NCI-H748 treated with DMSO at 0.1 percent for 48 hours (cell line): ENCODE data around the gene CSDE1.

Experiments used
- DNase-seq: peaks from one replicate; lab custom pipeline; 2025; lab: John Stamatoyannopoulos, UW

CSDE1 gene

GRCh38 chr1:114749835-114750234 is 7.9 kb downstream of the CSDE1 start:
- no peak for DNase-seq

- DNase-seq = no peak
These were observed 11.2 kb downstream of the CSDE1 start for GRCh38 chr1:114746450-114747121.

GRCh38 chr1:114745291-114745690 is 12.5 kb downstream of the CSDE1 start:
- DNase-seq = no peak

GRCh38 chr1:114741963-114742746 is 15.6 kb downstream of the CSDE1 start:
- DNase-seq = no peak

GRCh38 chr1:114740331-114740730 is 17.5 kb downstream of the CSDE1 start:
- DNase-seq = no peak

- DNase-seq = no peak
These were observed 20.4 kb downstream of the CSDE1 start for GRCh38 chr1:114737314-114737849.

GRCh38 chr1:114735479-114735878 is 22.3 kb downstream of the CSDE1 start:
- DNase-seq = no peak

GRCh38 chr1:114729782-114730181 is 28.0 kb downstream of the CSDE1 start:
- no peak for DNase-seq

- no peak for DNase-seq
These were observed 29.2 kb downstream of the CSDE1 start for GRCh38 chr1:114728553-114728952.

- DNase-seq = no peak
These were observed 32.6 kb downstream of the CSDE1 start for GRCh38 chr1:114725230-114725629.

- no peak for DNase-seq
These were observed 33.9 kb downstream of the CSDE1 start for GRCh38 chr1:114723915-114724314.

- DNase-seq = no peak
These were observed 34.3 kb downstream of the CSDE1 start for GRCh38 chr1:114723457-114723856.

- DNase-seq = no peak
These were observed 37.3 kb downstream of the CSDE1 start for GRCh38 chr1:114720492-114720891.

- no peak for DNase-seq
These were observed 38.4 kb downstream of the CSDE1 start for GRCh38 chr1:114719424-114719787.

- DNase-seq = no peak
These were observed 38.9 kb downstream of the CSDE1 start for GRCh38 chr1:114718661-114719423.

GRCh38 chr1:114716304-114717170 is 41.2 kb downstream of the CSDE1 start, which contains the start of gene NRAS:
TSS of gene NRAS (minus strand) at chr1:114716771. CDS start at chr1:114716160, 611 bp downstream.
- peak; percentile 61 for DNase-seq

- DNase-seq = no peak
These were observed 41.9 kb downstream of the CSDE1 start for GRCh38 chr1:114715952-114716303.

GRCh38 chr1:114712977-114713376 is 44.8 kb downstream of the CSDE1 start:
- DNase-seq = no peak

GRCh38 chr1:114710360-114710759 is 47.4 kb downstream of the CSDE1 start:
- no peak for DNase-seq

- no peak for DNase-seq
These were observed 50.2 kb downstream of the CSDE1 start for GRCh38 chr1:114707604-114708003.

- no peak for DNase-seq
These were observed 54.5 kb downstream of the CSDE1 start for GRCh38 chr1:114703242-114703641.

- DNase-seq = no peak
These were observed 55.0 kb downstream of the CSDE1 start for GRCh38 chr1:114702737-114703136.
